ENCODE data around the gene ZCCHC4.

The ZCCHC4 gene

DNA sequence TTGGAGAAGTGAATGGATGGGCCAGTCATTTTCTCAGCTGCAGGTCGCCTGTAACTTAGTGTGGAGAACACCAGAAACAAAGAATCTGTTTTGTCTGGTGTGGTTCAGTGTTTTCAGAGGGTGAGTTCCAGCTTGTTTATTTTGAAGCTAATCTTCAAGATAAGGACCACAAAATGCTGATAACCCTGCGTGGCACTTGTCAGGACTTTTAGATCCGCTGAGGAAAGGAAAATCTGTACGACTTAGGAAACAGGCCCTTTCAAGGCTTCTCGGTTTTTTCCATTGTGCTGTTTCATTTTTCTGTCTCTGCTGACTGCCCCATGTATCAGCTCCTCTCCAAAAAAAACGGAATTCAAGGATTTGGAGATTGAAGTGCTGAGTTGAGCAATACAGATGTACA lies 55.7 kb downstream of the ZCCHC4 start:
- TF ChIP-seq EGR1 (IDR thresholded peaks at IDR 0.05) (no peak), CEBPB (IDR thresholded peaks at IDR 0.05) (no peak), EP300 (IDR thresholded peaks at IDR 0.05; ENCODE audit: borderline replicate concordance) (no peak), ZBTB7A (IDR thresholded peaks at IDR 0.05; ENCODE audit: low read depth) (no peak), TAF1 (IDR thresholded peaks at IDR 0.05; ENCODE audit: low read depth) (no peak), CREB1 (IDR thresholded peaks at IDR 0.05; ENCODE audit: low read depth) (no peak), TEAD4 (IDR thresholded peaks at IDR 0.05) (no peak), NFIC (IDR thresholded peaks at IDR 0.05) (no peak)
- TF ChIP-seq, protein P1, sequence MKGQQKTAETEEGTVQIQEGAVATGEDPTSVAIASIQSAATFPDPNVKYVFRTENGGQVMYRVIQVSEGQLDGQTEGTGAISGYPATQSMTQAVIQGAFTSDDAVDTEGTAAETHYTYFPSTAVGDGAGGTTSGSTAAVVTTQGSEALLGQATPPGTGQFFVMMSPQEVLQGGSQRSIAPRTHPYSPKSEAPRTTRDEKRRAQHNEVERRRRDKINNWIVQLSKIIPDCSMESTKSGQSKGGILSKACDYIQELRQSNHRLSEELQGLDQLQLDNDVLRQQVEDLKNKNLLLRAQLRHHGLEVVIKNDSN (IDR thresholded peaks at IDR 0.05), result no peak
- TF ChIP-seq, protein P2, sequence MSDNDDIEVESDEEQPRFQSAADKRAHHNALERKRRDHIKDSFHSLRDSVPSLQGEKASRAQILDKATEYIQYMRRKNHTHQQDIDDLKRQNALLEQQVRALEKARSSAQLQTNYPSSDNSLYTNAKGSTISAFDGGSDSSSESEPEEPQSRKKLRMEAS (IDR thresholded peaks at IDR 0.05), result no peak

DNA sequence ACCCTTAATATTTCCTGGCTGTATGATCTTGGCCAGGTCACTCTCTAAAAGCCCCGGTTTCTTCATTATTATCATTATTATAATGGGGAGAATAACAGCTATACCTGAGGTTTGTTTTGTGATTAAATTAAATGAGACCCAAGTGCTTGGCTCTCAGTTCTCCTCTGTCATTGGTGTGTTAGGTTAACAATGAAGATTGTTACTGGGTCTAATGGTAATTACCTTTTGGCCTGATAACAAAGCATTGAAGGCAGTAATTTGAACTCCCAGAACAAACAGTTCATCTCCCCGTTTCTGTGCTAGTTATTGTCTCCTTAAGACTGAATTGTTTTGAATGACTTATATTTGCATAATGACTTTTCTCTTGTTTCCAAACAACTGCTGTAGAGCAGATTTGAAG lies 57.7 kb downstream of the ZCCHC4 start:
- TF ChIP-seq TAF1 (IDR thresholded peaks at IDR 0.05; ENCODE audit: low read depth) (no peak), EP300 (IDR thresholded peaks at IDR 0.05; ENCODE audit: borderline replicate concordance) (no peak)

GRCh38 chr4:25376754-25377571 lies 64.4 kb downstream of the ZCCHC4 start, which contains the start of gene ANAPC4:
ANAPC4 (plus strand) TSS chr4:25377263; CDS start chr4:25377428, 165 bp downstream.
- no peak; the same call in 1 of the 2 replicates for TF ChIP-seq TEAD4 (IDR thresholded peaks at IDR 0.05)
- TF ChIP-seq CREB1 (IDR thresholded peaks at IDR 0.05; ENCODE audit: low read depth), result no peak
- 0 out of 2 replicates have a peak, but pooled peaks have one; percentile 8 for TF ChIP-seq YY1 (IDR thresholded peaks at IDR 0.05; ENCODE audit: low read depth)
- 0 out of 2 replicates have a peak, but pooled peaks have one; percentile 17 for TF ChIP-seq FOXM1 (IDR thresholded peaks at IDR 0.05; ENCODE audit: borderline replicate concordance, low read depth)
- TF ChIP-seq CEBPB (IDR thresholded peaks at IDR 0.05), result no peak
- no peak for TF ChIP-seq TCF12 (IDR thresholded peaks at IDR 0.05; ENCODE audit: low read depth)
- TF ChIP-seq NFIC (IDR thresholded peaks at IDR 0.05), result no peak
- TF ChIP-seq, protein P2 (IDR thresholded peaks at IDR 0.05), result peak; percentile 80
- TF ChIP-seq RAD21 (IDR thresholded peaks at IDR 0.05; ENCODE audit: low read depth), result no peak
- TF ChIP-seq EGR1 (IDR thresholded peaks at IDR 0.05), result 0 out of 2 replicates have a peak, but pooled peaks have one; percentile 11
- TF ChIP-seq ZBTB7A (IDR thresholded peaks at IDR 0.05; ENCODE audit: low read depth), result peak; percentile 63; the same call in 1 of the 2 replicates
- no peak for TF ChIP-seq EP300 (IDR thresholded peaks at IDR 0.05; ENCODE audit: borderline replicate concordance)
- peak; percentile 88 for TF ChIP-seq TAF1 (IDR thresholded peaks at IDR 0.05; ENCODE audit: low read depth)
- TF ChIP-seq, protein P1 (IDR thresholded peaks at IDR 0.05), result no peak
- no peak for TF ChIP-seq REST (IDR thresholded peaks at IDR 0.05; ENCODE audit: low read depth)

DNA sequence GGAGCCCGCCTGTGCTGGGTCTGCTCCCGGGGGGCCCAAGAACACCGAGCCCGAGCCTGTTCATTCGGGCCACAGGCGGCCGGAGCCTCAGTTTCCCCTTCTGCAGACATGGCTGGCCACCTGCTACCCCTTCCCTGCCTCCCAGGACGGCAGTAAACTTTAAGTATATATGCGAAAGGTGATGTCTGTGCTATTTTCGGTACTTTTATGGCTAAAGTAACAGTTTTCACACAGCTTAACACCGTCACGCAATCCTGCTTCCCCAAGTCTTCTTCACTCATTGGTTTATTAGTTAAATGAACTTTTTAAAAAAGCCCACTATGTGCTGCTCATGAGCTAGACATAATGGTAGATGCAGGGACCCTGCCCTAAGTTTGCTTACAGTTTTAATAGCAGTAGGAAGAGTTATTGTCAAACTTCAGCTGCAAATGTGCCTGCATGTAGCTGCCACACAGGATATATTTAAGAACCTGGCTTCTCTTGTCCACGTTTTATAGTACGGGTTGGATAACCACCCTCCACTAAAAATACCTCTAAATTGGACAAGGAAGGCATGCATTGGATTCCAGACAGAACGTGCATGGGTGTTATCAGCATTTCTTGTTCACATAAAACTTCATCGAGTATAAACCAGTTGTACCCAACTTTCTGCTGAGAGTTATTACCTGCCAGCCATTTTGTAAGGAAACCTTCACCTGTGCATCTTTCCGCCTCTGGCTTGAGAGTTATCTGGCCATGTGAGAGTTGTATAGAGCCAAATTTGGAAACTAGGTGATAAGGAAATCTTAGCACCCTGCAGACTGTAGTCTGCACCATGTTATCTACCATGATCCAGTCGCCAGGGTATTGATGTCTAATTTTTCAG lies 65.2 kb downstream of the ZCCHC4 start:
- TF ChIP-seq TCF12 (IDR thresholded peaks at IDR 0.05; ENCODE audit: low read depth) (no peak), YY1 (IDR thresholded peaks at IDR 0.05; ENCODE audit: low read depth) (peak; percentile 61; the same call in 1 of the 2 replicates)

GRCh38 chr4:25378437-25378743 lies 65.8 kb downstream of the ZCCHC4 start:
- TF ChIP-seq NFIC (IDR thresholded peaks at IDR 0.05), result no peak
- no peak for TF ChIP-seq TEAD4 (IDR thresholded peaks at IDR 0.05)
- TF ChIP-seq, protein P2 (IDR thresholded peaks at IDR 0.05), result no peak
- no peak for TF ChIP-seq EGR1 (IDR thresholded peaks at IDR 0.05)
- no peak for TF ChIP-seq TCF12 (IDR thresholded peaks at IDR 0.05; ENCODE audit: low read depth)
- TF ChIP-seq RAD21 (IDR thresholded peaks at IDR 0.05; ENCODE audit: low read depth), result no peak
- no peak for TF ChIP-seq TAF1 (IDR thresholded peaks at IDR 0.05; ENCODE audit: low read depth)
- TF ChIP-seq YY1 (IDR thresholded peaks at IDR 0.05; ENCODE audit: low read depth), result no peak
- no peak for TF ChIP-seq CEBPB (IDR thresholded peaks at IDR 0.05)
- TF ChIP-seq REST (IDR thresholded peaks at IDR 0.05; ENCODE audit: low read depth), result no peak
- no peak for TF ChIP-seq EP300 (IDR thresholded peaks at IDR 0.05; ENCODE audit: borderline replicate concordance)
- TF ChIP-seq CREB1 (IDR thresholded peaks at IDR 0.05; ENCODE audit: low read depth), result no peak
- TF ChIP-seq, protein P1 (IDR thresholded peaks at IDR 0.05), result no peak
- TF ChIP-seq ZBTB7A (IDR thresholded peaks at IDR 0.05; ENCODE audit: low read depth), result no peak
- no peak for TF ChIP-seq FOXM1 (IDR thresholded peaks at IDR 0.05; ENCODE audit: borderline replicate concordance, low read depth)
